ENCODE measurements around the gene SGMS1. TPM values are rescaled to one million over a fixed set of nuclear protein-coding genes. Genes with fewer than 3 reads are reported as not detected.
A peak's percentile ranks its signal among the peaks of the same experiment; 100 is the strongest.

Gene SGMS1
- polyA plus RNA-seq, 2 of the 4 experiments (the other 2 are of a cell fraction): 22.7 to 28.2 TPM

GRCh38 chr10:50272531-50272930, 351.2 kb downstream of the SGMS1 start:
- FAIRE-seq (no peak), ATAC-seq (no peak), DNase-seq (ENCODE audit: low read depth in 1 of 2, low spot score in 1 of 2) (no peak)
- ChIA-PET CTCF (no interaction called here), POLR2A (no interaction called here)
- Histone ChIP-seq H3K9me3 (no peaks in the 10 kb centered on the region), H3K4me1 (no peaks in the 10 kb centered on the region), H3K4me3 (no peak overlapping the region), H3K27ac (no peak overlapping the region), H3K4me2 (no peak overlapping the region)
- no peak for TF ChIP-seq PHF8 (IDR thresholded peaks at IDR 0.05; ENCODE audit: borderline replicate concordance, low read depth)
- no peak for TF ChIP-seq NR3C1 (IDR thresholded peaks at IDR 0.05)
- TF ChIP-seq ZC3H11A (IDR thresholded peaks at IDR 0.05): no peak
- no peak for TF ChIP-seq GATA3 (IDR thresholded peaks at IDR 0.05; ENCODE audit: borderline replicate concordance)
- TF ChIP-seq JUN (IDR thresholded peaks at IDR 0.05): no peak
- TF ChIP-seq FOXS1 (CRISPR knock-in tag; IDR thresholded peaks at IDR 0.05): no peak
- no peak for TF ChIP-seq ATOH8 (CRISPR knock-in tag; IDR thresholded peaks at IDR 0.05; ENCODE audit: low read depth)
- no peak for TF ChIP-seq SMC3 (IDR thresholded peaks at IDR 0.05)
- TF ChIP-seq RCOR1 (IDR thresholded peaks at IDR 0.05; ENCODE audit: low read depth, low read length): no peak
- TF ChIP-seq PBX3 (IDR thresholded peaks at IDR 0.05): no peak
- no peak for TF ChIP-seq BCL3 (IDR thresholded peaks at IDR 0.05)
- no peak for TF ChIP-seq HDAC2 (IDR thresholded peaks at IDR 0.05)
- no peak for TF ChIP-seq TFCP2L1 (CRISPR knock-in tag; IDR thresholded peaks at IDR 0.05)
- TF ChIP-seq ZFP36 (IDR thresholded peaks at IDR 0.05; ENCODE audit: borderline replicate concordance, partially characterized antibody): no peak
- WGBS (ENCODE audit: missing lambda C conversion rate): 71% methylated on average over 7 of the region's 7 CpGs

- DNase-seq (ENCODE audit: low read depth in 1 of 2, low spot score in 1 of 2) (no peak), FAIRE-seq (no peak), ATAC-seq (0 out of 6 replicates have a peak, but pooled peaks of 1 of the 2 experiments have one; percentile 34)
- no peaks in the 10 kb centered on the region for H3K9me3 ChIP-seq
- no peaks in the 10 kb centered on the region for H3K4me1 ChIP-seq
- WGBS (ENCODE audit: missing lambda C conversion rate): 41% methylated on average over 3 of the region's 3 CpGs
- no peak overlapping the region for H3K4me3 ChIP-seq
- H3K4me2 ChIP-seq: no peak overlapping the region
- no peak overlapping the region for H3K27ac ChIP-seq
- CTCF ChIA-PET: interaction anchor here (1.1 kb wide), 1 partner anchor 48 kb away, joined by 3 read pairs; no protein-coding TSS in a partner anchor
- POLR2A ChIA-PET: no interaction called here
- no peak for TF ChIP-seq BCL3 (IDR thresholded peaks at IDR 0.05)
- no peak for TF ChIP-seq E2F6 (IDR thresholded peaks at IDR 0.05; ENCODE audit: borderline replicate concordance, low read depth)
- no peak for TF ChIP-seq RFX5 (IDR thresholded peaks at IDR 0.05)
- no peak for TF ChIP-seq NFE2L2 (conservative IDR thresholded peaks at IDR 0.05; ENCODE audit: low read length)
- no peak for TF ChIP-seq HES2 (IDR thresholded peaks at IDR 0.05)
- TF ChIP-seq MAZ (IDR thresholded peaks at IDR 0.05; ENCODE audit: borderline replicate concordance, low read depth, low read length): no peak
- TF ChIP-seq TP53 (CRISPR knock-in tag; IDR thresholded peaks at IDR 0.05): no peak
- TF ChIP-seq USF2 (IDR thresholded peaks at IDR 0.05): no peak
- TF ChIP-seq CBX8 (IDR thresholded peaks at IDR 0.05): no peak
- TF ChIP-seq REST (IDR thresholded peaks at IDR 0.05): no peak
- no peak for TF ChIP-seq KDM5A (IDR thresholded peaks at IDR 0.05)
- TF ChIP-seq CHD4 (IDR thresholded peaks at IDR 0.05; ENCODE audit: borderline replicate concordance): no peak
- no peak for TF ChIP-seq POLR2AphosphoS2 (conservative IDR thresholded peaks at IDR 0.05; ENCODE audit: low read length)
- no peak for TF ChIP-seq PBX3 (IDR thresholded peaks at IDR 0.05)
These were observed 352.0 kb downstream of the SGMS1 start for GRCh38 chr10:50271564-50272250.

Measured in A549 (cell line).